GM18873 (cell line): ENCODE results near the gene NFKBIL1.

Experiments
- ATAC-seq: cut with Tn5 transposase; IDR thresholded peaks from one replicate; pipeline ENCODE4 v1.9.1; 2021; ENCODE audit warnings: mild to moderate bottlenecking, moderate library complexity, moderate number of reproducible peaks; ENCODE audit not compliant: unreplicated experiment, low FRiP score

The NFKBIL1 gene

DNA sequence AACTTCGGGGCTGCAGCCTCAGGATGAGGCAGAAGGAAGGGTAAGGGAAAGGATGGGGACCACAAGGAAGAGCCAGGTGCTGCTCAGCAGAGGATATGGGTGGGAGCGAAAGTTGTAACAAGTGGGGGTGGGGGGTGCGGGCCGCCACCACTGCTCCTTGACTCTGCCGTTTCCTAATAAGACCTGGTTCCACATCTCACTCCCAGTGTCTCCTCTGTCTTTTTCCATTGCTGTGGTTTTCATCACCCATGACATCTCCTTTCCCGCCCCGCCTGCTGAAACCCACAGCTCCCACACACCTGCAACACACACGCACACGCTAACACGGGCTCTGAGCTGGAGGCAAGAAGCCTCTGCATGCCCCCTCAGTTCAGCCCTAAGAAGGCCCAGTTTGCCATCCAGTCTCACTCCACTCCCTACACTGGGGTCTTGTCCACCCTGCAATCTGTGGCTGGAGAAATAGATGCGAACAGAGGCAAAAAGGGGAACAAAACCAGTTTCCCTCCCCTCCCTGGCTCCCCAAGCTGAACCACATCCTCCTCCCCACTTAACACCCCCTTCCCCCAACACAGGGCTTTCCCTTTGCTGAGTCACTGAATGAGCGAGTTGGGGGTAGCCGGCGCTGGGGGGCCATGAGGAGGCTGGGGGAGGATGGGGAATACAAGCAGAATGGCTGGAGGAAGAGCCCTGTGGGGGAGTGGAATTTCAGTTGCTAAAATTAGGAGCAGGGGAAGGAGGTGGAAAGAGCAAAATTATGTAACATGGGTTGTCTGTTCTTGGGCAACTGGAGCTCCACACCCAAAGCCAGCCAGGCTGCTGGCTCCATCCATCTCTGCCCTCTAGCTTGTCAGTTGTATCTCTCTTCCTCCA, 11.5 kb downstream of the NFKBIL1 start:
- no peak for ATAC-seq

DNA sequence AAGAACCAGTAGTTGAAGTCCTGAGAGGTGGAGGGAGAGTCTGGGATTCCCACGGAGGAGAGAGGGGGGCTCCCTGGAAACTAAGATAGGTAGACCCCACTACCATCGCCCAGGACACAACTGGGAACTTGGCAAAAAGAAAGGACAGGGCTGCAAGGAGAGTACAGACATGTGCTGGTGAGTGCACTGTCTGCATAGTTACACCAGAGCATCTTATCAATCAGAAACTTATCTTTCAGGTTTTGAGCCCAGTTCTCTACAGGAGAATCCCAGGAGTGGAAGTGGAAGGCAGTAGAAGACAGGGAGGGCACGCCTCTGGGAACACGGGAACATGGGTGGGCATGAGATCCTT, 12.2 kb downstream of the NFKBIL1 start:
- no peak for ATAC-seq

DNA sequence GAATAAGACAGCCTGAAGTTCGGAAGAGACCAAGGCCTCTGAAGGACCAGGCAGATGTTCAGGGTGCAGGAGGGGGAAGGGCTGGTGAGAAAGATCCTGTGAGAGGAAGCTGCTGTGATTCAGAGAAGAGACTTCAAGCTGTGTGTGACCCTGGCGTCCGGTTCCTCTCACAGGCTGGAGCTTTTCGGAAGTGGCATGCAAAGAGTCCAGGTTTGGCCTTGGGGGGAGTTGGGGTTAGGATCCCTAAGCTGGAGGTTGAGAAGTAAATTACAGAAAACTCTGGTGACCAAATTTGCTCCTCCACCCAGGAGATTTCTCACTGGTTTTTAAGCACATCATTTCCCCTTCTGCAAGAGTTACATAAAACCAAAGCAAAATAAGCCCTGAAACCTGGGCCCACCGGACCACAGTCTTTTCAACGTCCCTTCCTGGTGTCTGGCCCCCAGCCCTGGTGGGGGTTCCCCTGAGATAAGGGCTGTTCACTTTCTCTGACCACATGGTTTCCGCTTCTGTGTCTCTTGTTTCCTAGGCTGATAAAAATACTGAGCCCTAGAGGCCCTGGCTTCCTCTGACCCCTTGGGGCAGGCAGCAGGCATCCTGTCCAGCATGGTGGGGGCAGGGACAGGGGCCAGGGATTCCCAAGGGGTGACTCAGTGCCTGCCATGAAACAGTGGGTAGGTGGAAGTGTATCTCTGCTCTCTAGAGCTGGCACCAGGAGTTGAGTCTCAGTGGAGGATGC, 12.7 kb downstream of the NFKBIL1 start:
- ATAC-seq: peak; percentile 61

DNA sequence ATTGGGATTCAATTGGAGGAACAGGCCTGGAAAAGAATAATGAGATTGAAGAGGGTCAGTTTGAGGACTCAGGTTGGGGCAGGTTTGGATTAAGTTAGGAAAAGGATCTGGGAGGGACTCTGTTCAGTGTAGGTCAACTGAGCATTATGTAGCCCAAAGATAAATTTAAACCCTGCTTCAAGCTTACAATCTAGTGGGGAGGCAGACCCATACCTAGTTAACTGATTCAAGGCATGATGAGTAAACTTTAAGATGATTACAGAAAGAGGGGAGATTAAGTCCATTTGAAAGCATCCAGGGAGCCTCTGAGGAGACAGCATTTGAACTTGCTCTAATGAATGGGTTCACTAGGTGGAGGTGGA, 13.3 kb downstream of the NFKBIL1 start:
- ATAC-seq: no peak

DNA sequence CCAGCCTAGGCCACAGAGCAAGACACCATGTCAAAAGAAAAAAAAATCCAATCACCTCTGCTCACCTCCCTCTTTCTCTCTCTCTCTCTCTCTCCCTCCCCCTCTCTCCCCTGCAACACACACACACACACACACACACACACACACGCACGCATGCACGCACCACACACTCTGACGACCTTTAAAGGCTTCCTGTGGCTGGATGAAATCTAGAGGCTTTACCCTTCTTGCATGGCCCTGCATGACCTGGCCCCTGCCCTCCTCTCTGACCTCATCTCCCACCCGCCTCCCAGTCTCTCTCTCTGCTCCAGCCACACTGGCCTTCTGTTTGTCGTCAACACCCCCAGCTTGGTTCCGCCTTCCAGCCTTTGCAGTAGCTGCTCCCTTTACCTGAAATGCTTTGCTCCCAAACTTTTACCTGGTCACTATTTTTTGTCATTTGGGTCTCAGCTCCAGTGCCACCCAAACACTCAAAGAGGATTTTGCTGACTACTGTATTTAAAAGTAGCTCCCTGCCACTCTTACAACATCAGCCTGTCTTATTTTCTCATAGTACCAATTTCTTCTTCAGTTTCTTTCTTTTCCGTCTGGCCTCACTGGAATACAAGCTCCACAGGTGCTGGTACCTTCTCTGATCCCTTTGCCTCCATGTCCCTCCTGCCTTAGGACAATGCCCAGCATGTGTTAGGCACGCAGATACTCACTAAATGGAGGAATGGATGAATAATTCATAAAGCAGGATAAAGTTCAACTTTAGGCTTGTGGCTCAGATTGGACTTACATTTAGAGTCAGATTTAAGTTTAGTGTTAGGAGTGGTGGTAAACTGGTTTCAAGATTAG, 20.3 kb downstream of the NFKBIL1 start:
- ATAC-seq: no peak

DNA sequence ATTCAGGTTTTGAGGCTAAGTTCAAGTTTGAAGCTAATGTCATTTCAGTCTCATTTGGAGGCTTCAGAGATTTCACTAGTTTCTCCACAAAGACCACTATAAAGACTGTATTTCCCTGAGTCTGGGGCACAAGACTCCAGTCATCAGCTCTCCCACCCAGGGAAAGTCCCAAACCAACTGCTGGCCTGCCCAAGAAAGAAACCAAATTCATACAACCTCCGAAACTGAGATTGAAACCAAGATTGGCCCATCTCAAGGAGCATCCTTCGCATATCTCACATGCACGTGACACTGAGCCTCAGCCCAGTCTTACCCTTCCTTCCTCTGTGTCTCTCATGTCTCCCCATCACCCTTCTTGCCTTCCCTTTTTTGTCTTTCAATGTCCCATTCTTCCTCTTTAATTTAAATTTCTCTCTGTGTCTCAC, 21.1 kb downstream of the NFKBIL1 start:
- peak; percentile 76 for ATAC-seq

DNA sequence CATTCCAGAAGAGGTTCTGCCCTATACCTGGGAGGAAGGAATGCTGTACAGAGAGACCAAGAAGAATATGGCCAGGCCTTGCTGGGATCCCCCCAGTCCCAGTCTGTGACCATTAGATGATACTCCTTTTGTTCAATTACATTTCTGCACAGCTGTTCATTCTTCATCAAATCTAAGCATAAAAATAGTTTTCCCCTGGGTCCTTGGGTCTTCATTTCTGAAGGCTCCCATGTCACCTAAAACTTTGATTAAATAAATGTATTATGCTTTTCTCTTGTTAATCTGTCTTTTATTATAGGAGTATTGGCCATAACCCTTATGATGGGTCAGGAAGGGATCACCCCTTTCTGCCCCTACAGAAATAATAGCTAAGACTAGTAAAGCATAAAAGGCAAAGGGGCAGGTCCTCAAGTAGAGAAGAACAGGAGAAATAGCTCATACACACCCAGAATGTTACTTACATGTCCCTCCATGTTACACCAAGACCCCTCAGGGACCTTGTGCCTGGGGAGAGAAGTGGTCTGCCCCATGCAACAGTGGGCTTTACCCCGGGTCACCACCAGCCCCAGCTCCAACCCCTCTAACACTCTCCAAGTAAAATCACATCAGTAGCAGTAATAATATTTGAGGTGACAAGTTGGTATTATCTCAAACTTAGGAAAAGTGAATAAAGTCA, 22.6 kb downstream of the NFKBIL1 start:
- ATAC-seq: no peak

DNA sequence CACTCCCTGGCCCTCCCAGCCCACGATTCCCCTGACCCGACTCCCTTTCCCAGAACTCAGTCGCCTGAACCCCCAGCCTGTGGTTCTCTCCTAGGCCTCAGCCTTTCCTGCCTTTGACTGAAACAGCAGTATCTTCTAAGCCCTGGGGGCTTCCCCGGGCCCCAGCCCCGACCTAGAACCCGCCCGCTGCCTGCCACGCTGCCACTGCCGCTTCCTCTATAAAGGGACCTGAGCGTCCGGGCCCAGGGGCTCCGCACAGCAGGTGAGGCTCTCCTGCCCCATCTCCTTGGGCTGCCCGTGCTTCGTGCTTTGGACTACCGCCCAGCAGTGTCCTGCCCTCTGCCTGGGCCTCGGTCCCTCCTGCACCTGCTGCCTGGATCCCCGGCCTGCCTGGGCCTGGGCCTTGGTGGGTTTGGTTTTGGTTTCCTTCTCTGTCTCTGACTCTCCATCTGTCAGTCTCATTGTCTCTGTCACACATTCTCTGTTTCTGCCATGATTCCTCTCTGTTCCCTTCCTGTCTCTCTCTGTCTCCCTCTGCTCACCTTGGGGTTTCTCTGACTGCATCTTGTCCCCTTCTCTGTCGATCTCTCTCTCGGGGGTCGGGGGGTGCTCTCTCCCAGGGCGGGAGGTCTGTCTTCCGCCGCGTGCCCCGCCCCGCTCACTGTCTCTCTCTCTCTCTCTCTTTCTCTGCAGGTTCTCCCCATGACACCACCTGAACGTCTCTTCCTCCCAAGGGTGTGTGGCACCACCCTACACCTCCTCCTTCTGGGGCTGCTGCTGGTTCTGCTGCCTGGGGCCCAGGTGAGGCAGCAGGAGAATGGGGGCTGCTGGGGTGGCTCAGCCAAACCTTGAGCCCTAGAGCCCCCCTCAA, 24.9 kb downstream of the NFKBIL1 start, which contains the start of gene LTA:
Gene LTA, plus strand, starts transcription at position 249 of the 871 bp plus-strand sequence. Its CDS starts 454 bp downstream, at position 703.
- peak; percentile 33 for ATAC-seq

DNA sequence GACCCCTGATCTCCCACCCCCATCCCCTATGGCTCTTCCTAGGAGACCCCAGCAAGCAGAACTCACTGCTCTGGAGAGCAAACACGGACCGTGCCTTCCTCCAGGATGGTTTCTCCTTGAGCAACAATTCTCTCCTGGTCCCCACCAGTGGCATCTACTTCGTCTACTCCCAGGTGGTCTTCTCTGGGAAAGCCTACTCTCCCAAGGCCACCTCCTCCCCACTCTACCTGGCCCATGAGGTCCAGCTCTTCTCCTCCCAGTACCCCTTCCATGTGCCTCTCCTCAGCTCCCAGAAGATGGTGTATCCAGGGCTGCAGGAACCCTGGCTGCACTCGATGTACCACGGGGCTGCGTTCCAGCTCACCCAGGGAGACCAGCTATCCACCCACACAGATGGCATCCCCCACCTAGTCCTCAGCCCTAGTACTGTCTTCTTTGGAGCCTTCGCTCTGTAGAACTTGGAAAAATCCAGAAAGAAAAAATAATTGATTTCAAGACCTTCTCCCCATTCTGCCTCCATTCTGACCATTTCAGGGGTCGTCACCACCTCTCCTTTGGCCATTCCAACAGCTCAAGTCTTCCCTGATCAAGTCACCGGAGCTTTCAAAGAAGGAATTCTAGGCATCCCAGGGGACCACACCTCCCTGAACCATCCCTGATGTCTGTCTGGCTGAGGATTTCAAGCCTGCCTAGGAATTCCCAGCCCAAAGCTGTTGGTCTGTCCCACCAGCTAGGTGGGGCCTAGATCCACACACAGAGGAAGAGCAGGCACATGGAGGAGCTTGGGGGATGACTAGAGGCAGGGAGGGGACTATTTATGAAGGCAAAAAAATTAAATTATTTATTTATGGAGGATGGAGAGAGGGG, 26.1 kb downstream of the NFKBIL1 start:
- no peak for ATAC-seq

DNA sequence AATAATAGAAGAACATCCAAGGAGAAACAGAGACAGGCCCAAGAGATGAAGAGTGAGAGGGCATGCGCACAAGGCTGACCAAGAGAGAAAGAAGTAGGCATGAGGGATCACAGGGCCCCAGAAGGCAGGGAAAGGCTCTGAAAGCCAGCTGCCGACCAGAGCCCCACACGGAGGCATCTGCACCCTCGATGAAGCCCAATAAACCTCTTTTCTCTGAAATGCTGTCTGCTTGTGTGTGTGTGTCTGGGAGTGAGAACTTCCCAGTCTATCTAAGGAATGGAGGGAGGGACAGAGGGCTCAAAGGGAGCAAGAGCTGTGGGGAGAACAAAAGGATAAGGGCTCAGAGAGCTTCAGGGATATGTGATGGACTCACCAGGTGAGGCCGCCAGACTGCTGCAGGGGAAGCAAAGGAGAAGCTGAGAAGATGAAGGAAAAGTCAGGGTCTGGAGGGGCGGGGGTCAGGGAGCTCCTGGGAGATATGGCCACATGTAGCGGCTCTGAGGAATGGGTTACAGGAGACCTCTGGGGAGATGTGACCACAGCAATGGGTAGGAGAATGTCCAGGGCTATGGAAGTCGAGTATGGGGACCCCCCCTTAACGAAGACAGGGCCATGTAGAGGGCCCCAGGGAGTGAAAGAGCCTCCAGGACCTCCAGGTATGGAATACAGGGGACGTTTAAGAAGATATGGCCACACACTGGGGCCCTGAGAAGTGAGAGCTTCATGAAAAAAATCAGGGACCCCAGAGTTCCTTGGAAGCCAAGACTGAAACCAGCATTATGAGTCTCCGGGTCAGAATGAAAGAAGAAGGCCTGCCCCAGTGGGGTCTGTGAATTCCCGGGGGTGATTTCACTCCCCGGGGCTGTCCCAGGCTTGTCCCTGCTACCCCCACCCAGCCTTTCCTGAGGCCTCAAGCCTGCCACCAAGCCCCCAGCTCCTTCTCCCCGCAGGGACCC, 27.0 kb downstream of the NFKBIL1 start:
- ATAC-seq: no peak

DNA sequence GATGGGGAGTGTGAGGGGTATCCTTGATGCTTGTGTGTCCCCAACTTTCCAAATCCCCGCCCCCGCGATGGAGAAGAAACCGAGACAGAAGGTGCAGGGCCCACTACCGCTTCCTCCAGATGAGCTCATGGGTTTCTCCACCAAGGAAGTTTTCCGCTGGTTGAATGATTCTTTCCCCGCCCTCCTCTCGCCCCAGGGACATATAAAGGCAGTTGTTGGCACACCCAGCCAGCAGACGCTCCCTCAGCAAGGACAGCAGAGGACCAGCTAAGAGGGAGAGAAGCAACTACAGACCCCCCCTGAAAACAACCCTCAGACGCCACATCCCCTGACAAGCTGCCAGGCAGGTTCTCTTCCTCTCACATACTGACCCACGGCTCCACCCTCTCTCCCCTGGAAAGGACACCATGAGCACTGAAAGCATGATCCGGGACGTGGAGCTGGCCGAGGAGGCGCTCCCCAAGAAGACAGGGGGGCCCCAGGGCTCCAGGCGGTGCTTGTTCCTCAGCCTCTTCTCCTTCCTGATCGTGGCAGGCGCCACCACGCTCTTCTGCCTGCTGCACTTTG, 28.0 kb downstream of the NFKBIL1 start, which contains the start of gene TNF:
Gene TNF, plus strand, starts transcription at position 231 of the 567 bp plus-strand sequence. Its CDS starts 177 bp downstream, at position 408.
- ATAC-seq: no peak

DNA sequence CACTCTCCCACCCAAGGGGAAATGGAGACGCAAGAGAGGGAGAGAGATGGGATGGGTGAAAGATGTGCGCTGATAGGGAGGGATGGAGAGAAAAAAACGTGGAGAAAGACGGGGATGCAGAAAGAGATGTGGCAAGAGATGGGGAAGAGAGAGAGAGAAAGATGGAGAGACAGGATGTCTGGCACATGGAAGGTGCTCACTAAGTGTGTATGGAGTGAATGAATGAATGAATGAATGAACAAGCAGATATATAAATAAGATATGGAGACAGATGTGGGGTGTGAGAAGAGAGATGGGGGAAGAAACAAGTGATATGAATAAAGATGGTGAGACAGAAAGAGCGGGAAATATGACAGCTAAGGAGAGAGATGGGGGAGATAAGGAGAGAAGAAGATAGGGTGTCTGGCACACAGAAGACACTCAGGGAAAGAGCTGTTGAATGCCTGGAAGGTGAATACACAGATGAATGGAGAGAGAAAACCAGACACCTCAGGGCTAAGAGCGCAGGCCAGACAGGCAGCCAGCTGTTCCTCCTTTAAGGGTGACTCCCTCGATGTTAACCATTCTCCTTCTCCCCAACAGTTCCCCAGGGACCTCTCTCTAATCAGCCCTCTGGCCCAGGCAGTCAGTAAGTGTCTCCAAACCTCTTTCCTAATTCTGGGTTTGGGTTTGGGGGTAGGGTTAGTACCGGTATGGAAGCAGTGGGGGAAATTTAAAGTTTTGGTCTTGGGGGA, 28.7 kb downstream of the NFKBIL1 start:
- ATAC-seq: no peak

DNA sequence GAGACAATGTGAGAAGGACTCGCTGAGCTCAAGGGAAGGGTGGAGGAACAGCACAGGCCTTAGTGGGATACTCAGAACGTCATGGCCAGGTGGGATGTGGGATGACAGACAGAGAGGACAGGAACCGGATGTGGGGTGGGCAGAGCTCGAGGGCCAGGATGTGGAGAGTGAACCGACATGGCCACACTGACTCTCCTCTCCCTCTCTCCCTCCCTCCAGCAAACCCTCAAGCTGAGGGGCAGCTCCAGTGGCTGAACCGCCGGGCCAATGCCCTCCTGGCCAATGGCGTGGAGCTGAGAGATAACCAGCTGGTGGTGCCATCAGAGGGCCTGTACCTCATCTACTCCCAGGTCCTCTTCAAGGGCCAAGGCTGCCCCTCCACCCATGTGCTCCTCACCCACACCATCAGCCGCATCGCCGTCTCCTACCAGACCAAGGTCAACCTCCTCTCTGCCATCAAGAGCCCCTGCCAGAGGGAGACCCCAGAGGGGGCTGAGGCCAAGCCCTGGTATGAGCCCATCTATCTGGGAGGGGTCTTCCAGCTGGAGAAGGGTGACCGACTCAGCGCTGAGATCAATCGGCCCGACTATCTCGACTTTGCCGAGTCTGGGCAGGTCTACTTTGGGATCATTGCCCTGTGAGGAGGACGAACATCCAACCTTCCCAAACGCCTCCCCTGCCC, 29.6 kb downstream of the NFKBIL1 start:
- no peak for ATAC-seq

DNA sequence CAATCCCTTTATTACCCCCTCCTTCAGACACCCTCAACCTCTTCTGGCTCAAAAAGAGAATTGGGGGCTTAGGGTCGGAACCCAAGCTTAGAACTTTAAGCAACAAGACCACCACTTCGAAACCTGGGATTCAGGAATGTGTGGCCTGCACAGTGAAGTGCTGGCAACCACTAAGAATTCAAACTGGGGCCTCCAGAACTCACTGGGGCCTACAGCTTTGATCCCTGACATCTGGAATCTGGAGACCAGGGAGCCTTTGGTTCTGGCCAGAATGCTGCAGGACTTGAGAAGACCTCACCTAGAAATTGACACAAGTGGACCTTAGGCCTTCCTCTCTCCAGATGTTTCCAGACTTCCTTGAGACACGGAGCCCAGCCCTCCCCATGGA, 30.2 kb downstream of the NFKBIL1 start:
- no peak for ATAC-seq

DNA sequence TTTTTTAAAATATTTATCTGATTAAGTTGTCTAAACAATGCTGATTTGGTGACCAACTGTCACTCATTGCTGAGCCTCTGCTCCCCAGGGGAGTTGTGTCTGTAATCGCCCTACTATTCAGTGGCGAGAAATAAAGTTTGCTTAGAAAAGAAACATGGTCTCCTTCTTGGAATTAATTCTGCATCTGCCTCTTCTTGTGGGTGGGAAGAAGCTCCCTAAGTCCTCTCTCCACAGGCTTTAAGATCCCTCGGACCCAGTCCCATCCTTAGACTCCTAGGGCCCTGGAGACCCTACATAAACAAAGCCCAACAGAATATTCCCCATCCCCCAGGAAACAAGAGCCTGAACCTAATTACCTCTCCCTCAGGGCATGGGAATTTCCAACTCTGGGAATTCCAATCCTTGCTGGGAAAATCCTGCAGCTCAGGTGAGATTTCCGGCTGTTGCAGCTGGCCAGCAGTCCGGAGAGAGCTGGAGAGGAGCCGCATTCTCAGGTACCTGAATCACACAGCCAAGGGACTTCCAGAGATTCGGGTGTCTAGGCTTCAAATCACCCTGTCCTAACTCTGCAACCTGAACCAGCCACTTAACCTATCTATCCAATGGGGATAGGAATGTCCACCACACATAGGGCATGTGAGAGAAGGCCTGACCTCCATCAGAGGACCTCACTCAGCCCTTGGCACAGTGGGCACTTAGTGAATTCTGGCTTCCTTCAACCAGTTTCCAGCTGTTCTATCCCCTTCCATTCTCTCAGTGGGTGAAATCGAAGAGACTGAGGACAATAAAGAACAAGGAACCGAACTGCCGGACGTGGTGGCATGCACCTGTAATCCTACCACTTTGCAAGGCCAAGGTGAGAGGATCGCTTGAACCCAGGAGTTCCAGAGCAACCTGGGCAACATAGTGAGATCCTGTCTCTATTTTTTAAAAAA, 31.0 kb downstream of the NFKBIL1 start:
- no peak for ATAC-seq
